HG03439 (cell line): ENCODE data around the gene SUMO3.
"Not testable (repeated sequence)": the region's sequence is repeated elsewhere in the genome, so short reads cannot be mapped to it uniquely, and the experiment has no call there.

Experiments
- ATAC-seq: cut with Tn5 transposase; IDR thresholded peaks from one replicate; pipeline ENCODE4 v1.9.1; 2021; ENCODE audit warnings: mild to moderate bottlenecking, moderate library complexity; ENCODE audit not compliant: unreplicated experiment

SUMO3 gene

DNA sequence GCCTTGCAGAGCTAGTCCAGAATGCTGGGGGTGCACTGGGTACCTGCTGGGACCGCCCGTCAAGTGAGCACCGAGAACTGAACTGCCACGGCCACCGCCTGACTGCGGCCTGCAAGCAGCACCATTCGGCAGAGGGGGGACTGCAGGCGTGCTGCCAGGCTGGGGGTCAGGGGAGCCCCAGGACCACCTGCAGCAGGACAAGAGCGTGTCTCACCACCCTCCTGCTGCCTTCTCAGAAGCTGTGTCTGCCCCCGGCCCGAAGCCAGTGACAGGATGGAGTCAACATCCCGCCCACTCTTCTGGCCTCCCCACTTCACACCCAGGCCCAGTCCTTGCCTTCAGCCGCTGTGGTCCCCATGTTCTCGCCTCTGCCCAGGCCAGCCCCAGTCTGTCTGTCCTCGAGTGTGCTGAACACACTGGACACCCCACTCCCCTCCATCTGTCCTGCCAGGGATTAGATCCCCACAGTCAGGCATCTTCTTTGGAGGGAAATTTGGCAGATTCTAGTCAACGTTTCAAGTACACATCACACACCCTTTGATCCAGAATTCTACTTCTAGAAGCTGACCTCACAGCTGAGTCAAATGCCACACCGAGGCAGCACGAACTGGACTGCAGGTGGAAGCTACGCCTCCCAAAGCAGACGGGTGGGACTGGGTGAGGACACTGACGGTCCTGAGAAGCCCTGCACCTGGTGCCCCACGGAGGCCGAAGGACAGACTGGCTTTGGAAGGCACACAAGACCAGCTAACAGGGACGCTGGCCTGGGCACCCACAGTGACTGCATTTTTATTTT, 29.6 kb upstream of the SUMO3 start:
- ATAC-seq = no peak

DNA sequence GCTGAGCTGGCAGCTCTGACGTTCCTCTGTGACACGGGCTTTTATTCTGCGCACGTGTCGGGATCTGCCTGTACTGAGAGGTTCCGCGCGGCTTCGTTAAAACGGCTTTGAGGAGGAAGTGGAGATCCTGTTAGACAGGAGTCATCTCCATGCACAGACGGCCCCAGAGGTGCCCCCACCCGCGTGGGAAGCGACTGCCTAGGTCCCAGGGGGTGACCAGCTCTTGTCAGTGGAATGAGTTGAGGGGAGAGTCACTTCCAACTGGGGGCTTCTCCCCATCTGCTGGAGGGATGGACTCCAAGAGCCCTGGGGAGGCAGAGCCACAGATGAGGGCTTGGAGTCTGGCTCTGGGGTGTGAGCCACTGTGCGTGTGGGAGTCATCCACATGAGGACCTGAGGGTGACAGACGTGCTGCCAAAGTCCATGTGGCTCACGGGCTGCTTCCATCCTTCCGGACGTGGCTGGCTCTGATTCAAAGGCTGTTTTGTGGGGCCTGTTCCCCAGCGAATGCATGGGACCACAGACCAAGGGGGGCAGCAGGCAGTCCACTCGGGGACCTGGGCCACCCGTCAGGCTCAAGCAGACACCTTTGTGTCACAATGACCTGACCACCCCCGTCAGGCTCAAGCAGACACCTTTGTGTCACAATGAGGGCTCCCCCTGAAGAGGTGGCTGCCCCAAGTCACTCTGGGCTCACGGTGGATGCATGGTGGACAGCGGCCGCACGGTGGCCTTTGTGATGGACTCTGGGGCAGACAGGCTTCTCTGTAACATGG, 28.8 kb upstream of the SUMO3 start:
- no peak for ATAC-seq

DNA sequence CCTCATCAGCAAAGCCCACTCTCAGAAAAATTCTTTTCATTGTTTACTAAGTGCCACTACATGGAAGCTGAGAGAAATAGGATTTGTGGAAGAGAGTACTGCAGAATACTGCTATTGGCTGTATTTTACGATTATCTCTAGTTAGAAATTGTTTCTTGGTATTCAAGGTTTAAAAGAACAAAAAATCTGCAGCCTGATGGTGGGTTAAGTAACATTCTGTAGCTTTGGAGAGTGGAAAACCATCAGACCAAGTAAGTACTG, 28.3 kb upstream of the SUMO3 start:
- ATAC-seq = no peak

DNA sequence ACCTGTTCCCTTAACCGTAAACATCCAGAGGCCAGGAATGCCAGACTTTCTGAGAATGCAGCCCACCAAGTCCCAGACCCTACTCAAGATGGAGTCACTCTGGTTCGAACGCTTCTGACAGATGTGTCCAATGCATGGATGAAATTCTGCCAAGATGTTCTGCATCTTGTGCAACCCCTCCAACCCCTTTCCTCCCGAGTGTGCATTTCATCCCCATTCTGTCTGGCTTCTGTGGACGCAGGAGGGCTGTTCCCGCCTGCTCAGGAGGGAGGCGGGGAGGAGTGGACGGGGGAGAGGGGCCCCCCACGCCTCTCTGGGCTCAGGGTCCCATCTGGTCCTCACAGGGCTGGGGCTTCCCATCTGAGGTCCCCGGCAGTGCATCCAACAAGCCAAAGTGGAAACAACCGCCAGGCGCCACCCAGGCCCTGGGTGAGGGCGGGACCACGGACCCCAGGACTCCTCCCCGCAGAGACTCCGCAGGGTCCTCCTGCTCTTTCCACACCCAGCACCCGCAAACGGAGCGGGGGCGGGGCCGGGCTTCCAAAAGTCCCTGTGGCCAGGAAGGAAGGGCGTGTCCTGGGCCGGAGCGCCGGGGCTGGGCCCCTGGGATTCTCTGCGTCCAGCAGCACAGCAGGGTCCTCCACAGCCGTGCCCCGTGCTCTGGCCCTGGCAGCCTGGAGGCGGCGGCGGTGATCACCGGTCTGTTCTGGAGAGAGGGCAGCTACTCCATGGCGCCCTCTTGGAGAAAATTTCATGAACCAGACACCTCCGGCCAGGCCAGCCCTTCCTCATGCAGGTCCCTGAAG, 27.8 kb upstream of the SUMO3 start:
- ATAC-seq = no peak

DNA sequence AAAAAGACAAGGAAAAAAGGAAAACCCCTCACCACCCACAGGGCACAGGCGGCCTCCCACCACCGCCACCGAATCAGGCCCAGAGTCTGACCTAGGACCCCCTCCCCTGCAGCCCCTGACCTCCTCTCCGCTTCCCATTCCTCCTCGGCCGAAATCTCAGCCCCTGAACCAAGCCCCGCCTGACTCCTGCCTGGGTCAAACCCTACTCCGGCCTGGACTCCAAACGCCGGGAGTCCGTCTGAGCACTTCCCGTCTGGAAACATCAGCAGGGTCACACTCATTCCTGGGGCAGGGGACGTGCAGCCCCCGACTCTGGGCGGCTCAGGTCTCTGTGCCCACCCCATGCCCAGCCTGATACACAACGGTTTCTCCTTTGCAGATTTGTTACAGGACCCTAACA, 26.4 kb upstream of the SUMO3 start:
- no peak for ATAC-seq

DNA sequence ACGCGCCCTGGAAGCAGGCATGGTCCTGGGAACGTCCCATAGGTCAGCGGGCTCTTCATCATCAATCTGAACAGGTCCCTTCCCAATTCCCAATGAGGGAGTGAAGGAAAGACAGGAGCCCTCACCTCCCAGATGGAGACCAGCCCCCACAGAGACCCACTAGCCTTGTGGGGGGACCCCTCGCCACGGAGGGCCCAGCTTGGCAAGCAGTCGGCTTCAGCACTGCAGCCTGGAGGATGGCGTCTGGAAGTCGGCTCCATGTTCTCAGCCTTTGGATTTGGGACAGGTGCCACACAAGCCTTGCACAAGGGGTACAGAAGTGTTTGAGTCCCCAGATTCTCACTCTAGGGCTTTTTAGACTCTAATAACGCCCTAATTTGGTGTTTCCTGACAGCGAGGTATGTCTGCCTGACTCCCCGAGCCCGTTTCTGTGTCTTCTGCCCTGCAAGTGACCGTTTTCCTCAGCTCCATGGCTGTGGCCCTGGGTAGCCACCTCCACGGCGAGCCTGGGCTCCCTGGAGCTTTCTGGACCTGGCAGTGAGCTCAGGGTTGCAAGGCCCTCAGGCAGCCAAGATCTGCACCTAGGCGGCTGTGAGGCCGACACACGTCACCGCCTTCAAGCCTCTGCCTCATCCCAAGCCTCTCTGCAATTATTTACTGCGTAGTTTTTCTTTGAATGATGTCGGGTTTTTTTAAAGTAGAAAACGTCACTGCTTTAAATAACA, 25.0 kb upstream of the SUMO3 start:
- ATAC-seq = no peak

DNA sequence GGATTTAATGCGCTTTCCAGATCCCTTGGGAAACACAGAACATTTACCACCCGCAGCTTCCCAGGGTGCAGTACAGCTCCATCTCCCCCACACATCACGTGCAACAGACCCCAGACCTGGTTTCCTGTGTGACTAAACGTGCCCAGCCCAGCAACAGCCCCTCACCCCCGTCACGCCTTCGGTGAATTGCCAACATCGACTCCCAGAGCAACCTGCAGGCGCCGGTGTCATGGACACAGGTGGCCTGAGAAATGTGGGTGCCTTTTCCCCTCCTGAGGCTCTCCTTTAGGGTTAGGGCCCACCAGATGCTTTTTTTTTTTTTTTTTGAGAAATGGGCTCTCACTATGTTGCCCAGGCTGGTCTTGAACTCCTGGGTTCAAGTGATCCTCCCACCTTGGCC, 24.2 kb upstream of the SUMO3 start:
- no peak for ATAC-seq

DNA sequence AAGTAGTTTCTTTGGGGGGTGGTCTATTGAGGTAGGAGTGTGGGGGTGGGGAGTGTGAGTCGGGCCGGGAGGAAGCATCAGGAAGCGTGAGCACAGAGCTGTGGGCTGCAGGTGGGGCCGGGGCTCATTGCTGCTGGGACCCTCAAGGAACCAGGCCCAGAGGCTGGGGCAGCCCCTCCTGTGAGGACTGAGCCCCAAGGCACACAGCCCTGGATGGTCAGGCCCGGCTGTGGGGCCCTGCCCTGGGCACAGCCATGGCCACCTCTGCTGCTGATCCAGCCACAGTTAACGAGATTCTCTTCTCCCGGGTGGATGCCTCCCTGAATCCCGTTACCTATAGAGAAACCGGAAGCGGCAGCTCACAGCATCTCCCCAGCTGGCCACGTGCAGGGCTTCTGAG, 22.9 kb upstream of the SUMO3 start:
- ATAC-seq = no peak

DNA sequence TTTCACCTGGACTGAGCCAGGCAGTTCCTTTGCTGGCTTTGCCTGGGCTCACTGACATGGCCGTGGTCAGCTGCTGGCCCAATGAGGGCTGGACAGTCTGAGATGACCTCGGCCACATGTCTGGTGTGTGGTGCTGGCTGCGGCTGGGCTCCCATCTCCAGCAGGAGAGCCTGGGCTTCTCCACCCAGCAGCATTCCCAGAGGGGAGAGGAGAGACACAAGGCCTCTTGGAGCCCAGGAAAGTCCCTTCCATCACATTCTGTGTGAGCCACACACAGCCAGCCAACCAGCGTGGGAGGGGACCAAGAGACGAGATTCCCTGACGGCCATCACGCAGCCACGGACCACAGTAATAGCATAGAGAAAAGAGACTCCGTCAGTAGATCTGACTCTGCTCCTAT, 21.1 kb upstream of the SUMO3 start:
- ATAC-seq = no peak

DNA sequence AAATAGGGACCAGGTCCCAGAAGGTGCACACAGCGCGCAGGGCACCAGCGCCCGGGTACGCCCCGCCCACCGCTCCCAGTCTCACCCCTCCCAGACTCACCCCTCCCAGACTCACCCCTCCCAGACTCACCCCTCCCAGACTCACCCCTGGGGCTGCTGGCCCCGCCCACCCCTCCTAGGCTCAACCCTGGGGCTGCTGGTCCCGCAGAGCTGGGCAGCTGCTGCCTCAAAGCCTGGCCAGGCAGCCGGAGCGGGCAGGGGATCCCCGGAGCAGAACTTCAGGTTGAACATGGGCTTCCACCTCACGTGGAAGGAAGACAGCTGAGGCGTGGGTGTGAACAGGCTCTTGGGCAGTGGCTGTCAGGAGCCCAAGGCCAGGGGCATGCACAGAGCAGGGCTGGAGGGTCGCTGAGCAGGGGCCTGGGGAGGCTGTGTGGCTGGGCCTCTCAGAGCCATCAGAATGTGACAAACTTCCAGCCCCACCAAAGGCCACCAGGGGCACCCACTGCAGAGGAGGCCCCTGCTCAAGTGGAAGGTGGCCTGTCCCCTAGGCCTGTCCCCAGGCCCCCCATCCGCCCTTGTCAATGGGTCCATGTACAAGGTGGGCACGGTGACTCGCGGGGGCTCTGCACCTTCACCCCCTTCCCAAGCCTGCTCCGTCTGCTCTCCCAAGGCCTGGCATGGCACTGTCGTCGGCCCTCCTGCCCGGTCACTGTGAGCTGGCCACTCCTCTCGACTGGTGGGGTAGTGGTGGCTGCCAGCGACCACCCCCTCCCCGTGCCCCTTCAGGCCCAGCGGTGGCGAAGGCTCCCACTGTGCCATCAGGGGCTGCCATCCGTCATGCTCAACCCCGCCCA, 20.4 kb upstream of the SUMO3 start:
- ATAC-seq = no peak

DNA sequence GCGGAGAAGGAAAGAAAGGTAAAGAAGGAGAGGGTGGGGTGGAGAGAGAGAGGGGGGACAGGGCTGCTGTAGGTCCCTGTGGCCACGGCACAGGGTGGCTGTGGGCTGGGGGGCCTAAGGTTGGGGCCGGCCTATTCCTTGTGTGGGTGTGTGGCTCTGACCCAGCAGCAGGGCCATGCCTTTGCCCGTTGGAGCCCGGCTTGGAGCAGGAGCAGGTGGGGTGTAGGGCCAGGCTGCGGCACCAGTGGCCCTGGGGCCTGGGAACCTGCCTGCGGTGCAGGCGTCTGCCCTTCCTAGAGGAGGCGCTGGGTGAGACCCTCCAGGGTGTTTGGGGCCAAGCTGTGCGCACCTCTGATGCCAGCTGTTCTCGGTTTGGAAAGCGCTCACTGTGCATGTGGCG, 19.7 kb upstream of the SUMO3 start:
- ATAC-seq = no peak

DNA sequence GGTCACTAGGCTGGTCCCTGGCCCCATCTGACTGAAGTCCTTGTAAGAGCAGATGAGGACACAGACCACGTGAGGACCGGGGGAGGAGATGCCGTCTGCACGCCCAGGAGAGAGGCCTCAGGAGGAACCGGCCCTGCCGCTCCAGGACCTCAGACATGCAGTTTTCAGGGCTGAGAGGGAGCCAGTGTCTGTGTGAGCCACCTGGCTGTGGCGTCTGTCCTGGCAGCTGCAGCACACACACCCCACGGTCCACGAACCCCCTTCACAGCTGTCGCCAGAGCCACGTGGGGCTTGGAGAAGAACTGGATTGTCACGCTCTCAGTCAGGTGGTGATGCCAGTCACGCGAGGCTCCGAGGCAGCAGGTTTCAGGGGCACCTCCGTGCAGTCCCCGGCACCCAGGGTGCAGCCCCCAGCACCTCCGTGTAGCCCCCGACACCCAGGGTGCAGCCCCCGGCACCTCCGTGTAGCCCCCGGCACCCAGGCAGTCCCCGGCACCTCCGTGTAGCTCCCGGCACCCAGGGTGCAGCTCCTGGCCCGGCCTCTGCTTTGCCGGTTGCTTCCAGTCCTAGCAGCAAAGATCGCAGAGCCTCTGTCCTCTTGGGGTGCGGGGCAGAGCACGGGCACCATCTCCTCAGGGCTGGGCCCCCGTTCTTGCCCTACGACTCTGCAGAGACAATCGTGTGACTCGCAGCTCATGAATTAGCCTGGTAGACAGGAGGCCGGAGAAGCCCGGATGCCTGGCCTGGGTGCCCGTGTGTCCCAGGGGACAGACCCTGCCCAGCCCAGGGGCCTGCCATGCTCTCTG, 19.0 kb upstream of the SUMO3 start:
- no peak for ATAC-seq

DNA sequence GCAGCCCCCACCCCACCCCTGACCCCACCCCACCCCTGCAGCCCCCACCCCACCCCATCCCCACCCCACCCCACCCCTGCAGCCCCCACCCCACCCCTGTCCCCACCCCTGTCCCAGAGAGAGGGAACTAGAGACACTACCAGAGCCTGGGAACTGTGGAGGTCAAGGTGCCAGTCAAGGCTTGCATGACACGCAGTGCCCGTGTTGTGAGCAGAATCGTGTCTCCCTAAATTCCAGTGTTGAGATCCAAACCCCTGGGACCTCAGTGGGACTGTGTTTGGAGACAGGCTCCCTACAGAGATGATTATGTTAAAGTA, 18.4 kb upstream of the SUMO3 start:
- no peak for ATAC-seq

DNA sequence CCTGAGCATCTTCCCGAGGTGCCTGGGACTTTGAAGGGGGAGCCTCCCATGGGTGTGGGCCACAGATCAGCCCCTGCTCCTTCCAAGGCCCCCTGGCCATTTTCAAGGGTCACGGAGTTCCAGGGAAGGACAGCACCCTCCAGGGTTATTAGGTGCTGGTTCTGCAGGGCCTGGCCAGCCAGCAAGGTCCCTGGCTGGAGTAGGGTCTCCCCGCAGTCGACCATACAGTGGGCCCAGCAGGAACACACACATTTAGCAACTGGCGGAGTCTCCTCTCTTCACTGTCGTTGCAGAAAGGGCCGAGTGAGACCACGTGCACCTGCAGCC, 17.7 kb upstream of the SUMO3 start:
- no peak for ATAC-seq

DNA sequence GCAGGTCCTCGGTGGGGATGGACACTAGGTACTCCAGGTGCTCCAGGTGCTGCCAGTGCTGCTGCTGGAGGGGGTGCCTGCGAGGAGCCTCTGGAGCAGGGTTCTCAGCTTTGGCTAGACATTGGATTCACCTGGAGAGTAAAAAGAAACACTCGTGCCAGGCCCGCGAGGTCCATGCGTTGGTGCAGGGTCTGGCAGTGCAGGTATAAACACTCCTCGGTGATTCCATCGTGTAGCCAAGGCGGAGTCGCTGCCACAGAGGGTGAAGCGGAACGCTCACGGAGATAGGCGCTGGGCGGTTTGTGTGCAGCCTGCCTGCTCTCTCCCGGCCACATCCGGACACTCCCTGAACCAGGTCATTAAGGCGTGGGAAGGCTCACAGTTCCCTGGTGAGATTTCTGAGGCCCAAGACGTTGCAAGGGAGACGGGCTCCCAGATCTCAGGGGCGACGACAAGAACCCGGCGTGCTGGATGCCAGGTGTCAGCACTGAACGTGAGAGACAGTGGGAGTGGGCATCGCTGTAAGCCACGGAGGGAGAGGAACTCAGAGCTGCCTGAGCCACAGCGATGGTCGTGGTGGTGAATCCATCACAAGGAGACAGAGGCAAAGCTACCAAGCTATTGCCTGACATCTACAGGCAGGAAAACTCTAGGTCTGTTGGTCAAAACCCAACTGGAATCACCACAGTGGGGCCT, 17.2 kb upstream of the SUMO3 start:
- ATAC-seq = no peak

DNA sequence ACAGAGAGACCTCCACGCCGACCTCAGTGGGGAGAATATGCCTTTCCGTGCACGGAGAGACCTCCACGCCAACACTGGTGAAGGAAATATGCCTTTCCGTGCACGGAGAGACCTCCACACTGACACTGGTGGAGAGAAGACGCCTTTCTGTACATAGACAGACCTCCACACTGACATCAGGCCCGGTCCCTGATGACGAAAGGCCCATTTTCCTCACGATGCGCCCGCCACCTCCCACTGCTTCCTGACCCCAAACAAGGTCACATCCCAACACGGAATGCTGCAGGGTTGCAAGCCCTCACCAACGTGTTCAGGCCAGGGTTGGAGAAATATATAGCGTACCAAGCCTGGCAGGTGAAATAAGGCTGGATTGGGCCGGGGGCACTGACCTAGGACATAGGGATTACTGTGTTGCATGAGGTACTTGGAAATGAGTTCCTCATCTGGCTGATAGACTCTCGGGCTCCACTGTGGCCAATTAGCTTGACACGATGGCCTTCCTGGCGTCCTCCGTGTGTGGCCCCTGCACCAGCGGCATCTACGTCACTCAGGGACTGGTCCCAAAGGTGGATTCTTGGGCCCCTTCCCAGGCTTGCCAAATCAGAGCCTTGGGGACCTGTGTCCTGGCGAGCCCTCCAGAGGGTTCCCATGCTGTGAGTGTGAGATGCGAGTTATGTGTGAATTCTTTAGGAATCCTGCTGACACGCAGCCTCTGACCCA, 16.5 kb upstream of the SUMO3 start:
- no peak for ATAC-seq

DNA sequence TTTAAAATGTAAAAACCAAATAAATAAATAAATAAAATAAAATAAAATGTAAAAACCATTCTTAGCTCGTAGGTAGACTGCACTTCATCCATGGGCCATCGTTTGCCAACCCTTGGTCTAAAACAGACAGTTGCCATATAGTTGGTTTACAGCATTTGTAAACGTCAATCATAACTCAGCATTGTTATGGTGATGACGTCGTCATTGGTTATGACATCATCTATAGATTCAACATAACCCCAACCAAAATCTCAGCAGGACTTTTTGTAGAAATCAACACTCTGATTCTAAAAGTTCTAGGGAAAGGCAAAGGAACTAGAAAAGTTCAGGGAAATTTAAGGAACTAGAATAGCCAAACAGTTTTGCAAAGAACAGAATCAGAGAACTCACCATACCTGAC, 15.8 kb upstream of the SUMO3 start:
- no peak for ATAC-seq

DNA sequence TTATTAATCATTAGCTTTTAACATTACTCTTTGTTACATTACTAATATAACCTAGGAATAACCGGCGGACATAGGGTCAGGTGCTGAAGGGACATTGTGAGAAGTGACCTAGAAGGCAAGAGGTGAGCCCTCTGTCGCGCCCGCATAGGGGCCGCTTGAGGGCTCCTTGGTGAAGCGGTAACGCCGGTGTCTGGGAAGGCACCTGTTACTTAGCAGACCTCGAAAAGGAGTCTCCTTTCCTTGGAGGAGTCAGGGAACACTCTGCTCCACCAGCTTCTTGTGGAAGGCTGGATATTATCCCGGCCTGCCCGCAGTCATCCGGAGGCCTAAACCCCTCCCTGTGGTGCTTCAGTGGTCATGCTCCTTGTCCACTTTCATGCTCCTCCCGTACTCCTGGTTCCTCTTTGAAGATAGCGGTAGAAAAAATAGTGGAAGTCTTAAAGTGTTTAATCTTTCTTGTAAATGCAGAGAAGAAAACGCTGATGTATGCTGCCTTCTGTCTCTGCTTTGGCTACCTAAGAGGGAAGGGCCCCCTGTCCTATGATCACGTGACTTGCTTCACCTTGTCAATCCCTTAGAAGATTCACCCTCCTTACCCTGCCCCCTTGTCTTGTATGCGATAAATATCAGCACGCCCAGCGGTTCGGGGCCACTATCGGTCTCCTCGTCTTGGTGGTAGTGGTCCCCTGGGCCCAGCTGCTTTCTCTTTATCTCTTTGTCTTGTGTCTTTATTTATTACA, 14.8 kb upstream of the SUMO3 start:
- not testable (repeated sequence) for ATAC-seq
